C4-2B (cell line): Measurements from ENCODE around the gene STX8.
"Not testable (repeated sequence)": the region's sequence is repeated elsewhere in the genome, so short reads cannot be mapped to it uniquely, and the experiment has no call there.

Source experiments
- H3K27ac ChIP-seq: fragments of 450-650 bp; 2 replicates; pipeline ENCODE4 v1.5.1; 2017
- ZFX ChIP-seq: fragments of 450-650 bp; IDR thresholded peaks from 2 replicates; pipeline ENCODE4 v1.6.1; 2017
- TF ChIP-seq, protein P1 (sequence below): fragments of 450-650 bp; conservative IDR thresholded peaks from 2 replicates; pipeline ENCODE4 v1.5.1; 2017; ENCODE audit warnings: mild to moderate bottlenecking

STX8 gene

DNA sequence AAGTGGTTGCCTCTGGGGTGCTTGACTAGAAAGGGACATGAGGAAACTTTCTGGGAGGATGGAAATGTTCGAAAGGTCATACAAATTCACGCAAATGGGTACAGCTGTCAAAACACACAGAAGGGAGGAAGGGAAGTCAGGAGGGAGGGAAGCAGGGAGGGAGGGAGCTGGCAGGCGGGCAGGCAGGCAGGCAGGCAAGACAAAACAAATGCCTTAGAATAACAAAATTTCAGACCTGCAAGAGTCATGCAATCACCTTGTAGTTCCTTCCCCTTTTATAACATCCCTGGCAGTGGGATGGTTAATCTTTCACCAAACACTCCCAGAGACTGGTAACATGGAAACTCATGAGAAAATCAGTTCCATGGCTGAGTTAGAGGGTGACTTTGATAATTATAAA is 189.2 kb downstream of the STX8 start:
- H3K27ac ChIP-seq, result no peak overlapping the region
- no peak for TF ChIP-seq ZFX
- TF ChIP-seq, protein P1, sequence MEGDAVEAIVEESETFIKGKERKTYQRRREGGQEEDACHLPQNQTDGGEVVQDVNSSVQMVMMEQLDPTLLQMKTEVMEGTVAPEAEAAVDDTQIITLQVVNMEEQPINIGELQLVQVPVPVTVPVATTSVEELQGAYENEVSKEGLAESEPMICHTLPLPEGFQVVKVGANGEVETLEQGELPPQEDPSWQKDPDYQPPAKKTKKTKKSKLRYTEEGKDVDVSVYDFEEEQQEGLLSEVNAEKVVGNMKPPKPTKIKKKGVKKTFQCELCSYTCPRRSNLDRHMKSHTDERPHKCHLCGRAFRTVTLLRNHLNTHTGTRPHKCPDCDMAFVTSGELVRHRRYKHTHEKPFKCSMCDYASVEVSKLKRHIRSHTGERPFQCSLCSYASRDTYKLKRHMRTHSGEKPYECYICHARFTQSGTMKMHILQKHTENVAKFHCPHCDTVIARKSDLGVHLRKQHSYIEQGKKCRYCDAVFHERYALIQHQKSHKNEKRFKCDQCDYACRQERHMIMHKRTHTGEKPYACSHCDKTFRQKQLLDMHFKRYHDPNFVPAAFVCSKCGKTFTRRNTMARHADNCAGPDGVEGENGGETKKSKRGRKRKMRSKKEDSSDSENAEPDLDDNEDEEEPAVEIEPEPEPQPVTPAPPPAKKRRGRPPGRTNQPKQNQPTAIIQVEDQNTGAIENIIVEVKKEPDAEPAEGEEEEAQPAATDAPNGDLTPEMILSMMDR, result no peak

DNA sequence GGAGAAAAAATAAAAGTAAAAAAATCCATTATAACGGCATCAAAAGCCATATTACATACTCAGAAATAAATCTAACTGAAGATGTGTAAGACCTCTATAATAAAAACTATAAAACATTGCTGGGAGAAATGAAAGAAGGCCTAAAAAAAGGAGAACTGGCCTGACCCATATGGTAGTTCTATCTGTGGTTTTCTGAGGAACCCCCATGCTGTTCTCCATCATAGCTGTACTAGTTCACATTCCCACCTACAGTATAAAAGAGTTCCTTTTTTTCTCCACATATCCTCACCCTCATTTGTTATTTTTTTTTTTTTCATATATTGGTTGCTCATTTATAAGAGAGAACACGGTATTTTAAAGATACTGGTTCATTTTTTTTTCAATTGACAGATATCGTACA is 191.8 kb downstream of the STX8 start:
- no peak for TF ChIP-seq ZFX
- TF ChIP-seq, protein P1, result no peak
- no peak overlapping the region for H3K27ac ChIP-seq

DNA sequence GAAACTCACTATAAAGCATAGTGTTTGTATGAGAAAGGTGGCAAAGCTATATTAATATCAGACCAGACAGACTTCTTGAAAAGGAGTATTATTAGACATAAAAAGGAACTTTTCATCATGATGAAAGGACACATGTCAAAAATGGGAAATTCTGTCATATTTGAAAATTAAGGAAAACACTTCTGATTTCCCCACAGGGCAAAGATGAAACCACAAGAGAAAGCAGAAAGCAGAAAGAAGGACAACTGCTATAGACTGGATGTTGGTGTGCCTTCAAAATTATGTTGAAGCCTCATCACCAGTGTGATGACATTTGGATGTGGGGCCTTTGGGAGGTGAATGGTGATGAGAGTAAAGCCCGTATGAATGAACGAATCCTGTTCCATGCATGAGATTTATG is 193.0 kb downstream of the STX8 start:
- H3K27ac ChIP-seq, result no peak overlapping the region
- TF ChIP-seq ZFX, result no peak
- TF ChIP-seq, protein P1, result no peak

DNA sequence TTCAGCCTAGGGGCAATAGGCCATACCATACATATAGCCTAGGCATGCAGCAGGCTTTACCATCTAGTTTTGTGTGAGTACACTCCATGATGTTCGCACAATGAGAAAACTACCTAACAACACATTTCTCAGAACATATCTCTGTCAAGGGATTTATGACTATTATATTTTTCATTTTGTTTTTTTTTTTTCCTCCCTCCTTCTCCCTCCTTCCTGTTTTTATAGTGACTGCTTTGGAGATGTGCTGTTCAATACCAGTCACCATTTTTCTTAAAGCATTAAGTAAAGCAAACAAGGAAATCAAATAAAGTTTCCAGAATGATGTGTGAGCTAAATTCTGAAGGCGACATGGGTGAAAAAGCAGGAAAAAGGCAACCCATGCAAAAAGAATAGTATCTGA is 194.6 kb downstream of the STX8 start:
- H3K27ac ChIP-seq, result no peak overlapping the region
- TF ChIP-seq ZFX, result no peak
- TF ChIP-seq, protein P1, result no peak

DNA sequence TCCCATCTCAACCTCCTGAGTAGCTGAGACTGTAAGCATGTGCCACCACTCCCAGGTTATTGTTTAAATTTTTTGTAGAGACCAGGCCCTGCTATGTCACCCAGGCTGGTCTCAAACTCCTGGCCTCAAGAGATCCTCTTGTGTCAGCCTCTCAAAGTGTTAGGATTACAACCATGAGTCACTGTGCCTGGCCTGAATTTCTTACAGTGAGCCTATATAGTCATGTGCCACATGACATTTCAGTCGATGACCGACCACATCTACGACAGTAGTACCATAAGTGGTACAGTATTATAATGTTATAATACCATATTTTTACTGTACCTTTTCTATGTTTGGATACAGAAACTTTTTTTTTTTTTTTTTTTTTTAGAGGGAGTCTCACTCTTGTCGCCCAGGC is 195.3 kb downstream of the STX8 start:
- no peak overlapping the region for H3K27ac ChIP-seq
- TF ChIP-seq ZFX, result no peak
- TF ChIP-seq, protein P1, result no peak

DNA sequence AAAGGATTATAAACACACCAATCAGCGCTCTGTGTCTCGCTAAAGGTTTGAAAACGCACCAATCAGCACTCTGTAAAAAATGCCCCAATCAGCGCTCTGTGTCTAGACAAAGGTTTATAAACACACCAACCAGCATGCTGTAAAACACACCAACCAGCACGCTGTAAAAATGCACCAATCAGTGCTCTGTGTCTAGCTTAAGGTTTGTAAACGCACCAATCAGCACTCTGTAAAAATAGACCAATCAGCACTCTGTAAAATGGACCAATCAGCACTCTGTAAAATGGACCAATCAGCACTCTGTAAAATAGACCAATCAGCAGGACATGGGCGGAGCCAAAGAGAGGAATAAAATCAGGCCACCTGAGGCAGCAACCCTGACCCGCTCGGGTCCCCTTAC is 199.4 kb downstream of the STX8 start:
- not testable (repeated sequence) for H3K27ac ChIP-seq

DNA sequence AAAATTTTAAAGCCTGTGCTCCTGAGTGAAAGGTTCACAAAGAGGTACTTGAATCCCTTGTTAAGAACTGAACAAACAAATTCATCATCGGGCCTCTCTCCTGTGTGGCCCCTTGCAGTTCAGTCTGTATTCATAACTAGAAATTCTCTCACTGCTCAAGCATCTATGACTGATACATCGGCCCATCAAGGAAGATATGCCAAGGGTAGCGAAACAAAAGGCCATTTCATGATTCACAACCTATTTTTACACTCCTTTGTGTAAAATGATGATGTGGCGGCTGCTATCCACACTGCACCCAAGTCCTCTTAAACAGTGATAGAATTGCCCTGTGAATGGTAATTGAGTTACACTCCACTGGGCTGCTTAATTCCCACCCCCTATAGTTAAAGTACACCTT is 204.6 kb downstream of the STX8 start:
- TF ChIP-seq, protein P1, result no peak
- no peak for TF ChIP-seq ZFX
- H3K27ac ChIP-seq, result no peak overlapping the region

DNA sequence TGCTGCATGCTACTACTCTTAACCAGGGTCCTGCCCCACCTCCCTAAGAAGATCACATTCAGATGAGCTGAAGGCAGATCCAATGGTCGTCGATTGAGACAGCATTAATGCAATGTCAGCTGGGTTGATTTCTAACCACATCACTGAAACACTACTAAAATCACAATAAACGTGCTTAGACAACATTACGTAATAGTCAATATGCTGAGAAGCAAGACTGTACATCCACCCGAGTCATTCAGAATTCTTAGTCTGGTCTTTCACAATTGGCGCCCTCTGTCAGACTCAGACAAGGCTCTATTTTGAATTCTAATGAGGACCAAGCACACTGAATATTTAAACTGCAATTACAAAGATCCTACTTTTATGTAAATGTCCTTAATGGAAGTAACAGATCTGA is 205.2 kb downstream of the STX8 start:
- H3K27ac ChIP-seq, result no peak overlapping the region

More for the DNA sequence above, 205.2 kb downstream of the STX8 start:
- no peak for TF ChIP-seq ZFX
- TF ChIP-seq, protein P1, result no peak
